SH-SY5Y (cell line): ENCODE data around the gene FAM162A.

ENCODE experiments used
- GATA2 ChIP-seq: IDR thresholded peaks from 2 replicates; pipeline ENCODE4 v1.6.1; 2011; ENCODE audit warnings: mild to moderate bottlenecking, low read depth, low read length
- GATA3 ChIP-seq: IDR thresholded peaks from 2 replicates; pipeline ENCODE4 v1.6.1; 2011; ENCODE audit warnings: low read depth, mild to moderate bottlenecking, low read length, moderate library complexity

FAM162A gene

GRCh38 chr3:122365073-122365472 is 18.9 kb upstream of the FAM162A start:
- TF ChIP-seq GATA2, result no peak
- TF ChIP-seq GATA3, result no peak

DNA sequence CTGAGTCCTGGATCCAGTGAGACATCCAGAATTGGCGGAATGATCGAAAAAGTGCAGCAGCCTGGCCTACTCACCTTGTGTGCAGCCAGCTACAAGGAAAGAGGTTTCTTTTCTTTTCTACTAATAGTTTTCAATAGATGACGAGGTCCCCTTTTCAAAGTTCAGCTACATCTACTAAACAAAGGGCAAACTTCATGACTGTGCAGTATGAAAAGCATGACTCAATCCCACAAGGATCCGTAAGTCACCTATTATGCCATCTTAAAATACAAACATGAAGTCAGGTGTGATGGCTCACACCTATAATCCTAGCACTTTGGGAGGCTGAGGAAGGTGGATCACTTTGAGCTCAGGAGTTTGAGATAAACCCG is 17.6 kb upstream of the FAM162A start:
- TF ChIP-seq GATA3 (no peak), GATA2 (no peak)

DNA sequence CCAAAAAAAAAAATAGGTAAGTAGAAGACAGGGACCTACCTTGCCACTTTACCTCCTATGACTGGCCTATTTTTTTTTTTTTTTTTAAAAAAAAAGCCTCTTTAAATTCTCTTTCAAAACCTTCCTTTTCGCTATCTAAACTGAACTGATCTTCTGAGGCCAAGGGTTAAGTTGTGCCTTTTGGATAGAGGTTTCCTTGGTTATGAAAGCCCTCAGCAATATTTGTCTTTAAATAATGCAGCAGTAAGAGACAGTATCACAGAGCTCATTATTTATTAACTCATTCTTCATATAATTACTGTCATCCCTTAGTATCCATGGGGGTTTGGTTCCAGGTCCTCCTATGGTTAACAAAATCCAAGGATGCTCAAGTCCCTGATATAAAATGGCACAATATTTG is 9.9 kb upstream of the FAM162A start:
- no peak for TF ChIP-seq GATA2
- TF ChIP-seq GATA3, result no peak

DNA sequence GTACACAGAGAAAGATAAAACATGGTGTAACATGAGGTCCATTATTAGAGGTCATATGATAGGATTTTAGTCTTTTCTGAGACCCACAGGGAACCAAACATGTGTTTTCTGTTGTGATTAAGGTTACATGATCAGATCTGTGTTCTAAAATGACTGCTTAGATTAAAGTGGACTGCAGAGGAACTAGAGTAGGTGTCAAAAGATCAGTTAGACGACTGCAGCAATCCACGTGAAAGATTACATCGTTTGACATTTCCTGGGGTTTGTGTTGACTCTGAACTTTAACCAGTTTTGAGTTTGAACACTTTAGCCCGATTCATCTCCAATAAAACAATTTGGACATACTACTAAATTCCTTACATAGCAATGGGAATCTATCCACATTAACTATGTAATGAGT is 6.0 kb upstream of the FAM162A start:
- TF ChIP-seq GATA3 (no peak), GATA2 (no peak)

DNA sequence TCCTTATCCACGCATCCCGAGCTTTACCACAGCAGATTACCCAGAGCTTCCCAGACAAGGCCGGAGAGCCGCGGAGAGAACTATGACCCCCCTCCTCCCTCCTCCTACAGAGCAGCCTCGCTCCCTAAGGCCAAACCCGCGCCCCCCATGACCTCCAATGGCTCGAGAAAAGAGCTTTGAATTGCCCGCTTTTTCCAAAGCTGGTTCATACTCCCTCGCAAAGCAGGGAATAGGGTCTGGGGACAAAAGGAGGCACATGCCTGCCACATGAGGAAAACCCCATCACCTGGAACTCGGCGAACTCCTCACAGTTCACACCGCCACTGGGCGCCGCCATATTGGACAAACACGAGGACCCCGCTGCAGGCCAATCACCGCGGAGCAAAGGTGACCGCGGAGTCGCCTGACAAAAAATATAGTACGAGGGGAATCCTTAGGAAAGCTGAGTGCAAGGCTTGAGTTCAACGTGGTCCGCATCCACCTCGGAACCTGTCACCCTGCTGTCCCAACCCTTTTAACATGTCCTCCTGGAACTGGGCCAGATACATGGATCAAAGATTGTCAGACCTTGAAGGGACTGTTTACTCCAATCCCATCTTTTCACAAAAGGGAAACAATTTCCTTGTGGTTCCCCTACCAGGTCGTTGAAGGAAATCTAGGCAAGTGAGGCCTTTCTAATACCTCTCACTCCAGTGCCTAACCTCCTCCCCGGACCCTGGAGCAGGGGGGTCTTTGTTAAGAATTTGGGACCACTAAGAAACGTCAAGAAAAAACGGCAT is 905 bp upstream of the FAM162A start, which contains the start of gene MIX23:
Gene MIX23 (minus strand): TSS at position 344 of the 779 bp plus-strand sequence. CDS start 7 bp downstream, at position 337.
- no peak for TF ChIP-seq GATA3
- no peak for TF ChIP-seq GATA2

- TF ChIP-seq GATA2 (no peak), GATA3 (no peak)
Observed at GRCh38 chr3:122387709-122388108, 3.7 kb downstream of the FAM162A start.

DNA sequence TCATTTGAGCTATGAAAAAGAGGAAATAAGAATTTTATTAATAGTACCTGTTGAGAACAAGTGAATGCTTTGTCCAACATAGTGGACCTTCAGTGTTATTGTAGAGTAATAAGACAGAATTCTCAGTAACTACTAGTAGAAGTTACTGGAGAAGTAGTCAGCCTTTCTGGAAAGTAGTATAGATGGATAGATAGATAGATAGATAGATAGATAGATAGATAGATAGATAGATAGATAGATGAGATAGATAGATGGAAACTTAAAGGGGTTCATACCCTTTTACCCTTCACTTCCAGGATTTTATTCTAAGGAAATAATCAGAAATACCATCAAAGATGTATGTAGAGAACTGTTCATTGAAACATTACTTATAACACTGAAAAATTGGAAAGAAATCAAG is 5.2 kb downstream of the FAM162A start:
- no peak for TF ChIP-seq GATA3
- TF ChIP-seq GATA2, result no peak

GRCh38 chr3:122389892-122390291 is 5.9 kb downstream of the FAM162A start:
- TF ChIP-seq GATA2, result no peak
- TF ChIP-seq GATA3, result no peak

- TF ChIP-seq GATA2 (no peak), GATA3 (no peak)
Observed at GRCh38 chr3:122390665-122391064, 6.7 kb downstream of the FAM162A start.

GRCh38 chr3:122391681-122392446 is 7.9 kb downstream of the FAM162A start:
- no peak for TF ChIP-seq GATA3
- TF ChIP-seq GATA2, result no peak

GRCh38 chr3:122392868-122393844 is 9.2 kb downstream of the FAM162A start:
- no peak for TF ChIP-seq GATA2
- TF ChIP-seq GATA3, result no peak

GRCh38 chr3:122394173-122394572 is 10.2 kb downstream of the FAM162A start:
- TF ChIP-seq GATA3 (no peak), GATA2 (no peak)

DNA sequence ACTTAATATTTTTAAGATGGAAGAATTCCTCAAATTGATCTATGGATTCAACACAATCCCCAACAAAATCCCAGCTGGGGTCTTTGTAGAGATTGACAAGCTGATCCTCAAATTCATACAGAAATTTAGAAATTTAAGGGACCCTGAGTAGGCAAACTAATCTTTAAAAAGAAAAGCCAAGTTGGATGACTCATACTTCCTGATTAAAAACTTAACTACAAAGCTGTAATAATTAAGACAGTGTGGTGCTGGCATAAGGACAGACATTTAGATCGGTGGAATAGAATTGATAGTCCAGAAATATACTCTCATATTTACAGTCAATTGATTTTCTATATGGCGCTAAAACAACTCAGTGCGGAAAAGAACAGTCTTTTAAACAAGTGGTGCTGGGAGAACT is 11.6 kb downstream of the FAM162A start:
- no peak for TF ChIP-seq GATA2

- no peak for TF ChIP-seq GATA2
- TF ChIP-seq GATA3, result no peak
Observed at GRCh38 chr3:122396511-122396910, 12.5 kb downstream of the FAM162A start.
